ENCODE data around the gene PRC1. TPM values are rescaled to one million over a fixed set of nuclear protein-coding genes. Genes with fewer than 3 reads are reported as not detected.

The PRC1 gene
- polyA plus RNA-seq, 1 donor, result 40.0 TPM

DNA sequence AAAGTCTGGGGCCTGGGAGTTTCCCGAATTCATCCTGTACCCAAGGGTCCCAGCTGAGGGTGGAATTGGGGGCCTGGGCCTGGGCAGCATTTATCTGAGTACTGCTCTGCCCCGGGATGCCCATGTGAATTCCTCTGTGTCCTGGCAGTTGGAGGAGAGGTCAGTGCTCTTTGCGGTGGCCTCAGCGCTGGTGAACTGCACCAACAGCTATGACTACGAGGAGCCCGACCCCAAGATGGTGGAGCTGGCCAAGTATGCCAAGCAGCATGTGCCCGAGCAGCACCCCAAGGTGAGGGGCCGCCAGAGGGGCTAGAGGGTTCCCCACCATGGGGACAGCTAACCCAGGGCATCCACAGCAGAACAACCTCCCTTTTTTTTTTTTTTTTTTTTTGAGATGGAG is 45.8 kb downstream of the PRC1 start:
- Histone ChIP-seq H3K4me1 (ENCODE audit: control insufficient read depth, insufficient read depth, low read length) (no peaks in the 10 kb centered on the region), H3K9me3 (ENCODE audit: control insufficient read depth, low read depth, low read length) (no peaks in the 10 kb centered on the region), H3K27me3 (ENCODE audit: control insufficient read depth, insufficient read depth, low read length) (no peaks in the 10 kb centered on the region), H3K27ac (ENCODE audit: low read length) (no peak overlapping the region), H3K4me3 (ENCODE audit: low read length) (no peak overlapping the region), H3K36me3 (ENCODE audit: control insufficient read depth, insufficient read depth, low read length) (peaks cover 79% of the 10 kb centered on the region)
- no CpG with 5 or more reads among the region's 8 CpGs for WGBS (ENCODE audit: insufficient coverage, low lambda C conversion rate)
- no peak for DNase-seq

DNA sequence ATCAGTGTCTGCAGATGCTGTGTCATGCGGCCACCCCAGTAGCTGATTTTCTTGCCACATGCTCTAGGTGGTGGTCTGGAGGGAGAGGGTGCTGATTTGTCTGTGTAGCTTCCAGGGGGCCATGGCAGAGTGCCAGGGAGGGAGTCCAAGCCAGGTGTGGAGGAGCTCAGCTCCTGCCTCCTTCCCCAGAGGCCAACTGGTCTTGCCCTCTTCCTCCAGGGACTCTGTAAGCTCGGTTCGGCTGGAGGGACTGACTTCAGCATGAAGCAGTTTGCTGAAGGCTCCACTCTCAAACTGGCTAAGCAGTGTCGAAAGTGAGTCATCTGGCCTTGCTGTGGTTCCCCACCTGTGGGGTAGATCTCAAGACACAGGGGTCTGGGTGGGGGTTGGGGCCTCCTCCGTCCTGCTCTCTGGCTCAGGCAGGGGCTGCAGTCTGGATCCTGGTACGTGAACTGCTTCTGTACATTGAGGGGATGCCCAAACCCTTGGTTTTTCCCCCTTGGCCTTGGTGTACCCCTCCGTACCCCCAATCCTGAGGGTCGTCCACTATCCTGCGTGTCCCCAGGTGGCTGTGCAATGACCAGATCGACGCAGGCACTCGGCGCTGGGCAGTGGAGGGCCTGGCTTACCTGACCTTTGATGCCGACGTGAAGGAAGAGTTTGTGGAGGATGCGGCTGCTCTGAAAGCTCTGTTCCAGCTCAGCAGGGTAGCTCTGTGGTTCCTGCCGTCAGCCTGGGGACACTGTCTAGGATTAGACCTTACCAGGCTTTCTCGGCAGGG is 46.6 kb downstream of the PRC1 start:
- no peaks in the 10 kb centered on the region for H3K9me3 ChIP-seq (ENCODE audit: control insufficient read depth, low read depth, low read length)
- no peak overlapping the region for H3K27ac ChIP-seq (ENCODE audit: low read length)
- H3K4me1 ChIP-seq (ENCODE audit: control insufficient read depth, insufficient read depth, low read length), result no peaks in the 10 kb centered on the region
- peaks cover 79% of the 10 kb centered on the region for H3K36me3 ChIP-seq (ENCODE audit: control insufficient read depth, insufficient read depth, low read length)
- H3K27me3 ChIP-seq (ENCODE audit: control insufficient read depth, insufficient read depth, low read length), result no peaks in the 10 kb centered on the region
- H3K4me3 ChIP-seq (ENCODE audit: low read length), result no peak overlapping the region
- WGBS (ENCODE audit: insufficient coverage, low lambda C conversion rate), result no CpG with 5 or more reads among the region's 18 CpGs
- DNase-seq, result no peak

DNA sequence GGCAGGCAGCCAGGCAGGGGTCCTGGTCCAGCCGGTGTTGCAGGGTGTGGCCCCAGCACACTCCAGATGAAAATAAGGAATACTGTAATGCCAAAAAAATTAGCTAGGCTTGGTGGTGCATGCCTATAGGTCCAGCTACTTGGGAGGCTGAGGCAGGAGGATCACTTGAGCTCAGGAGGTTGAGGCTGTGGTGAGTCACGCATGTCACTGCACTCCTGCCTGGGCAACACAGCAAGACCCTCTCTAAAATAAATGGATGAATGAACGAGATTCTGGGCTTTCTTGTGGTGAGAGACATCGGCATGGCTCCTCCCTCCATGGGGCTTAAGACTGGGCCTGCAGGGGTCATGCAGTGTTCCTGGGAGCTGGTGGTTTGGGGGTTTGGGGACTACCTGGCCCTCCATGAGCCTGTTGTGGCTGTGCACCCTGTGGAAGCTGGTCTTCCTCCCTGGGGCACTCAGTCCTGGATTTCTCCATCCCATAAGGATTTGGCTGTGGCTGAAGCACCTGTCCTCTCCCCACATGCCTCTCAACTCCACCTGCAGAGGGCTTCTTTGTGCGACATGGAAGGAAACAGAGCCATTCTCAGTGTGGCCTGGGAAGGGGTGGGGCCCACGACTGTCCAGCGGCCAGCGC is 47.3 kb downstream of the PRC1 start:
- no peaks in the 10 kb centered on the region for H3K4me1 ChIP-seq (ENCODE audit: control insufficient read depth, insufficient read depth, low read length)
- no peaks in the 10 kb centered on the region for H3K27me3 ChIP-seq (ENCODE audit: control insufficient read depth, insufficient read depth, low read length)
- H3K9me3 ChIP-seq (ENCODE audit: control insufficient read depth, low read depth, low read length), result no peaks in the 10 kb centered on the region
- no peak overlapping the region for H3K4me3 ChIP-seq (ENCODE audit: low read length)
- no peak for DNase-seq
- WGBS (ENCODE audit: insufficient coverage, low lambda C conversion rate), result no CpG with 5 or more reads among the region's 8 CpGs
- peaks cover 82% of the 10 kb centered on the region for H3K36me3 ChIP-seq (ENCODE audit: control insufficient read depth, insufficient read depth, low read length)
- no peak overlapping the region for H3K27ac ChIP-seq (ENCODE audit: low read length)

DNA sequence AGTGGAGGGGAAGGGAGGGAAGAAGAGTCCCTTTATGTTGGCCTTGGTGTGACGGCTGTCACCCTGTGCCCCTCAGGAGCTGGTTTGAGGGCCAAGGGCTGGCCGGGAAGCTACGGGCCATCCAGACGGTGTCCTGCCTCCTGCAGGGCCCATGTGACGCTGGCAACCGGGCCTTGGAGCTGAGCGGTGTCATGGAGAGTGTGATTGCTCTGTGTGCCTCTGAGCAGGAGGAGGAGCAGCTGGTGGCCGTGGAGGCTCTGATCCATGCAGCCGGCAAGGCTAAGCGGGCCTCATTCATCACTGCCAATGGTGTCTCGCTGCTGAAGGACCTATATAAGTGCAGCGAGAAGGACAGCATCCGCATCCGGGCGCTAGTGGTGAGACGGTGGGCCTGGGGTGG is 47.8 kb downstream of the PRC1 start:
- DNase-seq, result no peak
- peaks cover 79% of the 10 kb centered on the region for H3K36me3 ChIP-seq (ENCODE audit: control insufficient read depth, insufficient read depth, low read length)
- no peak overlapping the region for H3K27ac ChIP-seq (ENCODE audit: low read length)
- no peaks in the 10 kb centered on the region for H3K4me1 ChIP-seq (ENCODE audit: control insufficient read depth, insufficient read depth, low read length)
- WGBS (ENCODE audit: insufficient coverage, low lambda C conversion rate), result no CpG with 5 or more reads among the region's 16 CpGs
- H3K27me3 ChIP-seq (ENCODE audit: control insufficient read depth, insufficient read depth, low read length), result no peaks in the 10 kb centered on the region
- H3K9me3 ChIP-seq (ENCODE audit: control insufficient read depth, low read depth, low read length), result no peaks in the 10 kb centered on the region
- H3K4me3 ChIP-seq (ENCODE audit: low read length), result no peak overlapping the region

DNA sequence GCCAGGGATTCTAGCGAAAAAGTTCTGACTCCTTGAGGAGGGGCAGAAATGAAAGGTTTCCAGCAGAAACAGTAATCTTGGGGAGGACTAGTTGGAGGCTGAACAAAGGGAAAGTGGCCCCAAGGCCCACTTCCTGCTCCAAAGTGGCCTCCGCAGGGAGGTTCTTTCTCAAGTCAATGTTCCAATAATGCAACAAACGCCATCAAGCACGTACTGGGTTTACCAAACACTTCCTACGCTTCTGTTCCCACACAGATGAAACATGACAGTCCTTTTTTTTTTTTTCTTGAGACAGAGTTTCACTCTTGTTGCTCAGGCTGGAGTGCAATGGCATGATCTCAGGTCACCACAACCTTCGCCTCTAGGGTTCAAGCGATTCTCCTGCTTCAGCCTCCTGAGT is 49.2 kb downstream of the PRC1 start:
- WGBS (ENCODE audit: insufficient coverage, low lambda C conversion rate), result no CpG with 5 or more reads among the region's 7 CpGs
- no peaks in the 10 kb centered on the region for H3K9me3 ChIP-seq (ENCODE audit: control insufficient read depth, low read depth, low read length)
- no peaks in the 10 kb centered on the region for H3K4me1 ChIP-seq (ENCODE audit: control insufficient read depth, insufficient read depth, low read length)
- no peak overlapping the region for H3K4me3 ChIP-seq (ENCODE audit: low read length)
- DNase-seq, result no peak
- H3K36me3 ChIP-seq (ENCODE audit: control insufficient read depth, insufficient read depth, low read length), result peaks cover 80% of the 10 kb centered on the region
- H3K27me3 ChIP-seq (ENCODE audit: control insufficient read depth, insufficient read depth, low read length), result no peaks in the 10 kb centered on the region
- H3K27ac ChIP-seq (ENCODE audit: low read length), result no peak overlapping the region

DNA sequence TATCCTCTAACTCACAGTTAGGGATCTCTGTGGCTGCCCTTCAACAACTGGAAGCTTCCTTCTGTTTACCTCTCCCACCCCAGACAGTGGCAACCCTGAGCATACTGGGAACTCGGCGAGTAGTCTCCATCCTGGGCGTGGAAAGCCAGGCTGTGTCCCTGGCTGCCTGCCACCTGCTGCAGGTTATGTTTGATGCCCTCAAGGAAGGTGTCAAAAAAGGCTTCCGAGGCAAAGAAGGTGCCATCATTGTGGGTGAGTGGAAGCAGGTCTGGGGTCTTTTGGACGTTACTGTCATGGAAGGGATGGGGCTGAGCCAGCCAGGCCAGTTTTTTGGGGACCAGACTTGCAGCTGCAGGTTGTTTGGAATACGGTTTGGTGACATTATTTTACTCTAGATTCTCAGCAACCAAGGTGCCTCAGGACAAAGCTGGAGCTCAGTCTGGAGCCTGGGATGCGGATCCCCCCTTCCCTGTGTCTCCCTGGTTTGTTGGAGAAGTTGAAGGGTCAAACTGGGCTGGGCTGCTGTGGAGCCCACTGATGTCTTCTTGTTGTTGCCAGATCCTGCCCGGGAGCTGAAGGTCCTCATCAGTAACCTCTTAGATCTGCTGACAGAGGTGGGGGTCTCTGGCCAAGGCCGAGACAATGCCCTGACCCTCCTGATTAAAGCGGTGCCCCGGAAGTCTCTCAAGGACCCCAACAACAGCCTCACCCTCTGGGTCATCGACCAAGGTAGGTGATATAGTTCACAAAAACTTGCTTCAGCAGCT is 51.8 kb downstream of the PRC1 start:
- Histone ChIP-seq H3K4me1 (ENCODE audit: control insufficient read depth, insufficient read depth, low read length) (no peaks in the 10 kb centered on the region), H3K27ac (ENCODE audit: low read length) (no peak overlapping the region), H3K9me3 (ENCODE audit: control insufficient read depth, low read depth, low read length) (no peaks in the 10 kb centered on the region), H3K36me3 (ENCODE audit: control insufficient read depth, insufficient read depth, low read length) (peaks cover 78% of the 10 kb centered on the region), H3K27me3 (ENCODE audit: control insufficient read depth, insufficient read depth, low read length) (no peaks in the 10 kb centered on the region), H3K4me3 (ENCODE audit: low read length) (no peak overlapping the region)
- DNase-seq, result no peak
- WGBS (ENCODE audit: insufficient coverage, low lambda C conversion rate), result no CpG with 5 or more reads among the region's 12 CpGs

DNA sequence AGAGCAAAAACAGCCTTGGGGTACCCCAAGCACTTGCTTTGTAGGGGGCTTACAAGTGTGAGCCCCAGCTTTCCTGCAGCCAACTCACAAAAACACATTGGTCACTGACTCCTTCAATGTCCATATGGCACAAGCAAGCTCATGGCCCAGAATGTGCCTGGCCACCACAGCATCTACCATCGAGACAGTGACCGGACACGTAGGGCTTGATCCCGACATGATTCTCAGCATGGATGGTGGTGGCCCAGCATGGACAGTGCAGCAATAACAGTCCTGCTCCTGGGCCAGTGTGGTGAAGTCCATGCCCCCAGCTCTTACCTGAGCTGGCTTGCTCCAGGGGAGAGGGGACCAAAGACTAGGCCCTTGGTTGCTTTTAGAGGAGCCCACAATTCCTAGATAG is 53.3 kb downstream of the PRC1 start:
- no peak overlapping the region for H3K27ac ChIP-seq (ENCODE audit: low read length)
- H3K4me3 ChIP-seq (ENCODE audit: low read length), result no peak overlapping the region
- DNase-seq, result no peak
- H3K4me1 ChIP-seq (ENCODE audit: control insufficient read depth, insufficient read depth, low read length), result peaks cover 4% of the 10 kb centered on the region
- H3K9me3 ChIP-seq (ENCODE audit: control insufficient read depth, low read depth, low read length), result no peaks in the 10 kb centered on the region
- H3K27me3 ChIP-seq (ENCODE audit: control insufficient read depth, insufficient read depth, low read length), result no peaks in the 10 kb centered on the region
- H3K36me3 ChIP-seq (ENCODE audit: control insufficient read depth, insufficient read depth, low read length), result peaks cover 68% of the 10 kb centered on the region
- WGBS (ENCODE audit: insufficient coverage, low lambda C conversion rate), result no CpG with 5 or more reads among the region's 4 CpGs

DNA sequence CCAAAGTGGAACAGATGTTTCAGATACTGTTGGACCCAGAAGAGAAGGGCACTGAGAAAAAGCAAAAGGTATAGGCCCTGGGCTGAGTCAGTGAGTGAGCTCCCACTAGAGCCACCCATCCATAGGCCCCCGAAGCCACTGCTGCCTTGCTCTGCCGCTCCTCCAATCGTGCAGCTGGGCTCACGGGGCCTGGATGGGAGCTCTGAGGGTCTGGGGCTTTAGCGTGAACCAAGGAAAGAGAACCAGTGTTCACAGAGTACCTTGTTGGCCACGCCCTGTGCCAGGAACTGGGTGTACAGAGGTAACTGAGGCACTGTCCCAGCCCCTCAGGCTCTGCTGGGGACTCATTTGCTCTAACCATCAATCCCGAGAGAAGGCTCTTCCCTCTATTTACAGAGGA is 54.6 kb downstream of the PRC1 start:
- H3K4me3 ChIP-seq (ENCODE audit: low read length), result no peak overlapping the region
- peaks cover 9% of the 10 kb centered on the region for H3K4me1 ChIP-seq (ENCODE audit: control insufficient read depth, insufficient read depth, low read length)
- no peaks in the 10 kb centered on the region for H3K9me3 ChIP-seq (ENCODE audit: control insufficient read depth, low read depth, low read length)

DNA sequence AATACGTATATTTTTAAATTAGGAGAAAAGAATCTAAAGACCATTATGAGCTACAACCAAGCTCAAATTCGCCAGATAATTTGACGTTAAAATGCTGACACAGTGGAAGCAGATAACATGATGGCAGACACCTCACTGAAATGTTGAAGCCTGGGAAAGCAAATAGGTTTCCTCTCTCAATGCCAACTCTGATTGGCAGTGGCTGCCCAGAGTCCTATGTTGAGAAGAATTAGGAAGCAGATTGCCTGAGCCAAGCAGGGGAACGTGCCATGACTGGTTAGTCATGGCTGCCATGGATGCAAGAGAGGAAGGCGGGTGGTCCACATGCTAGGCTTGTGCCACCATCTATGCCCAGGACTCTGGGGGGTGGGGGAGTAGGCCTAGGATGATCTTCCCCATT is 56.1 kb downstream of the PRC1 start:
- no peaks in the 10 kb centered on the region for H3K9me3 ChIP-seq (ENCODE audit: control insufficient read depth, low read depth, low read length)
- H3K36me3 ChIP-seq (ENCODE audit: control insufficient read depth, insufficient read depth, low read length), result peaks cover 49% of the 10 kb centered on the region
- H3K4me3 ChIP-seq (ENCODE audit: low read length), result no peak overlapping the region
- no peak overlapping the region for H3K27ac ChIP-seq (ENCODE audit: low read length)
- DNase-seq, result no peak
- WGBS (ENCODE audit: insufficient coverage, low lambda C conversion rate), result 100% methylated on average over 3 of the region's 5 CpGs
- H3K4me1 ChIP-seq (ENCODE audit: control insufficient read depth, insufficient read depth, low read length), result peaks cover 19% of the 10 kb centered on the region
- H3K27me3 ChIP-seq (ENCODE audit: control insufficient read depth, insufficient read depth, low read length), result no peaks in the 10 kb centered on the region

More for the DNA sequence above, 54.6 kb downstream of the PRC1 start:
- H3K27ac ChIP-seq (ENCODE audit: low read length), result no peak overlapping the region
- no CpG with 5 or more reads among the region's 7 CpGs for WGBS (ENCODE audit: insufficient coverage, low lambda C conversion rate)
- no peak for DNase-seq
- peaks cover 60% of the 10 kb centered on the region for H3K36me3 ChIP-seq (ENCODE audit: control insufficient read depth, insufficient read depth, low read length)
- no peaks in the 10 kb centered on the region for H3K27me3 ChIP-seq (ENCODE audit: control insufficient read depth, insufficient read depth, low read length)

DNA sequence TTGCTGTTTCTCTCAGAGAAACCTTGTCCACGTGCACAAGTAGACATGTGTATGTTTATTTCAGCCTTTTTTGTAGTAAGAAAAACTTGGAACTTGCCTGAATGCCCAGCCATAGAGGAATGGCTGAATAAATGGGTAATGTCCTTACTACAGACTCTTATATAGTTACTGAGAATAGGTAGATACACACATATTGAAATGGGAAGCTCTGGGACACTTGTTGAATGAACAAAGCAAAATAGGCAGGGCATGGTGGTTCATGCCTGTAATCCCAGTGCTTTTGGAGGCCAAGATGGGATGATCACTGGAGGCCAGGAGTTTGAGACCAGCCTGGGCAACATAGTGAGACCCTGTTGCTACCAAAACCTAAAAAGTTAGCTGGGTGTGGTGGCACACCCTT is 57.5 kb downstream of the PRC1 start:
- H3K4me1 ChIP-seq (ENCODE audit: control insufficient read depth, insufficient read depth, low read length), result peaks cover 19% of the 10 kb centered on the region
- no peak for DNase-seq
- no peak overlapping the region for H3K4me3 ChIP-seq (ENCODE audit: low read length)
- peaks cover 34% of the 10 kb centered on the region for H3K36me3 ChIP-seq (ENCODE audit: control insufficient read depth, insufficient read depth, low read length)
- H3K9me3 ChIP-seq (ENCODE audit: control insufficient read depth, low read depth, low read length), result no peaks in the 10 kb centered on the region
- H3K27ac ChIP-seq (ENCODE audit: low read length), result no peak overlapping the region
- no peaks in the 10 kb centered on the region for H3K27me3 ChIP-seq (ENCODE audit: control insufficient read depth, insufficient read depth, low read length)
- WGBS (ENCODE audit: insufficient coverage, low lambda C conversion rate), result no CpG with 5 or more reads among the region's 1 CpG

All from large intestine (tissue), 3 donors.